ENCODE measurements around the gene PEPD. TPM values are rescaled to one million over a fixed set of nuclear protein-coding genes. Genes with fewer than 3 reads are reported as not detected.

Gene PEPD
- total RNA-seq, 2 donors from 2014 or later = 74.0 to 89.9 TPM

DNA sequence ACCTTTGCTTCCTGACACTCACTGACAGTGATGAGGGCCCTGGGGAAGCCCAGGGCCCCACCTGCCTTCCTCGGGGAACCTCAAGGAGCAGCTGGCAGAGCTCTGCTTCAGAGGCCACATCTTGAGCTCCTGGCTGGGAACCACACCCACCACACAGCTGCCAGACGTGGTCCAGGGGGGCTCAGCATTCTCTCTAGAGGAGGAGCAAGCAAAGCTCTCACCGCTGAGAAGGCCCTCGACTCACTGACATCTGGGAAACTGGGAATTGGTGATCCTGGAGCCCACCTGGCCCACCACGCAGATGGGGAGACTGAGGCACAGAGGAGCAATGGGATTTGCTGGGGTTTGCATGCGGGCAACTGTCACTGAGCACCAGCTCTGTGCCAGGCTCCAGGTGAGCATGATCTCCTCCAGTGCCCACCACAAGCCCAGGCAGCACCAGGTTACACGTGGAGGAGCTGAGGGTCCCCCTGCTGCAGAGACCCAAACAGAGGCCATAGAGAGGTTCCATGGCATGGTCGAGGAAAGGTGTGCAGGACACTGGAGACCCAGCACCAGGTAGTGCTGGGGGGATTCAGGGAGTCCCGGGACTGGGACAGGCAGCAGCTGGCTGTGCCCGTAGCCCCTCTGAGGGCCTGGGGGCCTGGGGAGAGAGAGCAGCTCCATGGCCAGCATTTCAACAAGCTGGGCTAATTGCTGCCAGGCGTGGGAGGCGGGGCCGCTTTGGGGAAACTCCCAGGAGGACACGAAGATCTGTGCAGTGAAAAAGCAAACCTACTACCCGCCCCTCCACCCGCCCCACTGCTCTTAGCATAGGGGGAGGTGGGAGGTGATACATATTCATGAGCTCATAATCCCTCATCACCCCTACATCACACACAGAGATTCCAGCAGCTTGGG is 33.4 kb downstream of the PEPD start:
- no peak for DNase-seq (ENCODE audit: low spot score)
- intact Hi-C loops (cut with DNase I) = no loop called here
- H3K4me1 ChIP-seq (replicated peaks) = no peaks in the 10 kb centered on the region

DNA sequence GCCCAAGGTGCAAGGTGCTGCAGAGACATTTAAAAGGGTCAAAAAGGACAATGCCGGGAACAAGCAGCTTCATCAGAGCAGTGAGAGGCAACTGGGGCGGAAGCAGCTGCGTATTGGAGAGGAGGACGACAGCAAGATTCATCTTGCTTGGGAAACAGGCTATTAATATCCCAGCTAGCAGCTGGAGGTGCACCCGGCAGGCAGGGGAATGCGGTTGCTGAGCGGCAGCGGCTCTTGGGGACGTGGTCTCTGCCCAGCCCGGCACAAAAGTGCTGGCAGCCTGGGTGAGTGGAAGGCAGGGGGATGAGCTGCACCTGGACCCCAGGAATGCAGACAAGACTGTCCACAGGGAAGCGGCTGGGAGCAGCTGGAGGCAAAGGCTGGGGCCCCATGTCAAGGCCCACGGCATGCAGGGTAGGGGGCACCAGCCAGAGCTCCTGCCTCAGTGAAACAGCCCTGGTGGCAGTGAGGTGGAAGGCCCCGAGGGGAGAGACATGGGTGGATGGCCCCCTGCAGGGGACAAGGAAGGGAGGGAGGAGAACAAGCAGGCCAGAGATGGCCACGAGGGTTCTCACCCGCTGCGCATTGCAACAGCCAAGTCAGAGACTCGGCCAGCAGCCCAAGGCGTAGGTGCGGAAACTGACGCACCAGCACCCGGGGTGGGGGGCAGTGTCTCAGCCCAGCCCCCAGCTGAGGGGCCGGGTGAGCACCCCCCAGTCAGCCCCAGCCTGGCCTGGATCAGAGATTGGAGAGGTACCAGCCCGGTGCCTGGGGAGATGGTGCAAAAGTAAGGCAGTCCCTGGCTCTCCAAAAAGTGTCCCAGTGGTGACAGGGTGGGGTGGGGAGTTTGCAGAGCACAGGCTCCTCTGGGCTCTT is 34.4 kb downstream of the PEPD start:
- Histone ChIP-seq H3K4me3 (no peak overlapping the region), H3K27me3 (replicated peaks; ENCODE audit: insufficient read depth) (no peaks in the 10 kb centered on the region), H3K36me3 (no peaks in the 10 kb centered on the region), H3K4me1 (replicated peaks) (no peaks in the 10 kb centered on the region), H3K27ac (no peak overlapping the region), H3K9me3 (no peaks in the 10 kb centered on the region)
- intact Hi-C loops (cut with DNase I) = no loop called here
- 80% methylated on average over 23 of the region's 23 CpGs for WGBS
- no peak for DNase-seq (ENCODE audit: low spot score)
- TF ChIP-seq CTCF (IDR thresholded peaks at IDR 0.05) = no peak
- TF ChIP-seq POLR2A (IDR thresholded peaks at IDR 0.05) = no peak
- TF ChIP-seq POLR2AphosphoS5 (IDR thresholded peaks at IDR 0.05) = no peak

More for the DNA sequence above, 33.4 kb downstream of the PEPD start:
- no peak overlapping the region for H3K4me3 ChIP-seq
- TF ChIP-seq POLR2AphosphoS5 (IDR thresholded peaks at IDR 0.05) = no peak
- no peak for TF ChIP-seq POLR2A (IDR thresholded peaks at IDR 0.05)
- TF ChIP-seq CTCF (IDR thresholded peaks at IDR 0.05) = no peak
- no peaks in the 10 kb centered on the region for H3K9me3 ChIP-seq
- H3K27ac ChIP-seq = no peak overlapping the region
- no peaks in the 10 kb centered on the region for H3K36me3 ChIP-seq
- H3K27me3 ChIP-seq (replicated peaks; ENCODE audit: insufficient read depth) = no peaks in the 10 kb centered on the region
- WGBS = 88% methylated on average over 15 of the region's 16 CpGs

- TF ChIP-seq CTCF (IDR thresholded peaks at IDR 0.05) (no peak), POLR2A (IDR thresholded peaks at IDR 0.05) (no peak), POLR2AphosphoS5 (IDR thresholded peaks at IDR 0.05) (no peak)
- 93% methylated on average over 8 of the region's 8 CpGs for WGBS
Measured at GRCh38 chr19:33486407-33486806, 35.2 kb downstream of the PEPD start.

DNA sequence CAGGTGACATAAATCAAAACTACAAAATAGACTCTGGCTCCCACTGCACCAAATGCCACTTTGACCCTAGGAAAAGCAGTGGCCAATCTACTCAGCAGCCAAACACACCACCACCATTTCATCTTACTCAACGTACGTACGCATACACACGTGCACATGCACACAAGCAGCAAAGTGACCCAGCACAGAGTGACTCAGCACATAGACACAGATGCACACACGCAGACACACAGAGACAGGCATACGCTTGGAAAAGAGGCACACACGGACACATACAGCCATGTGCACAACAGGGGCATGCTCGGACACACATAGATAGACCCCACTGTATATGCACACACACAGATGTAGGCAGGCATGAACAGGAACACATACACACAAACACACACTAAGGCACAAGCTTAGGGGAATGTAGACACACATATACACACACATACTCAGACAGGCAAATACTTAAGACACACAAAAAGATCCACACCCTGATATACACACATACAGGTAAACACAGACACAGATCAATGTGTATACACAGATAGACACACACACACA is 37.3 kb downstream of the PEPD start:
- H3K36me3 ChIP-seq = no peaks in the 10 kb centered on the region
- DNase-seq (ENCODE audit: low spot score) = no peak
- TF ChIP-seq CTCF (IDR thresholded peaks at IDR 0.05) = no peak
- TF ChIP-seq POLR2AphosphoS5 (IDR thresholded peaks at IDR 0.05) = no peak
- no peak for TF ChIP-seq POLR2A (IDR thresholded peaks at IDR 0.05)

More at GRCh38 chr19:33486407-33486806, 35.2 kb downstream of the PEPD start:
- Histone ChIP-seq H3K36me3 (no peaks in the 10 kb centered on the region), H3K9me3 (no peaks in the 10 kb centered on the region), H3K27me3 (replicated peaks; ENCODE audit: insufficient read depth) (no peaks in the 10 kb centered on the region), H3K4me1 (replicated peaks) (no peaks in the 10 kb centered on the region), H3K4me3 (no peak overlapping the region), H3K27ac (no peak overlapping the region)
- DNase-seq (ENCODE audit: low spot score) = no peak
- intact Hi-C loops (cut with DNase I) = no loop called here

More for the DNA sequence above, 37.3 kb downstream of the PEPD start:
- no peak overlapping the region for H3K27ac ChIP-seq
- H3K27me3 ChIP-seq (replicated peaks; ENCODE audit: insufficient read depth) = no peaks in the 10 kb centered on the region
- intact Hi-C loops (cut with DNase I) = no loop called here
- 97% methylated on average over 8 of the region's 8 CpGs for WGBS
- H3K4me1 ChIP-seq (replicated peaks) = no peaks in the 10 kb centered on the region
- H3K9me3 ChIP-seq = no peaks in the 10 kb centered on the region
- no peak overlapping the region for H3K4me3 ChIP-seq
